Tibial nerve (tissue), 4 donors: ENCODE measurements around the gene ZNF331.

Experiments used
- CTCF ChIP-seq, 5 experiments: fragments of 200-600 bp in 3 of 5; fragments of 450-650 bp in 2 of 5; sonication (generic) in 3 of 5; IDR thresholded peaks; one replicate each; pipeline ENCODE4 v1.5.1; 2016 to 2019; ENCODE audit warnings: antibody characterized with exemption in 5 of 5, mild to moderate bottlenecking in 3 of 5, moderate library complexity in 2 of 5
- EP300 ChIP-seq, 2 donors: sonication (generic); formaldehyde crosslinking; IDR thresholded peaks; one replicate each; pipeline ENCODE4 v1.6.1; 2017; ENCODE audit warnings: antibody characterized with exemption in 2 of 2, mild to moderate bottlenecking in 1 of 2

GRCh38 chr19:53608381-53608780 is 70.4 kb downstream of the ZNF331 start:
- TF ChIP-seq CTCF (IDR thresholded peaks at IDR 0.05) (no peak), EP300 (IDR thresholded peaks at IDR 0.05) (no peak)
